ENCODE data around the gene LIX1L. TPM values are rescaled to one million over a fixed set of nuclear protein-coding genes. Genes with fewer than 3 reads are reported as not detected.

LIX1L gene
- 4.3 TPM for total RNA-seq

DNA sequence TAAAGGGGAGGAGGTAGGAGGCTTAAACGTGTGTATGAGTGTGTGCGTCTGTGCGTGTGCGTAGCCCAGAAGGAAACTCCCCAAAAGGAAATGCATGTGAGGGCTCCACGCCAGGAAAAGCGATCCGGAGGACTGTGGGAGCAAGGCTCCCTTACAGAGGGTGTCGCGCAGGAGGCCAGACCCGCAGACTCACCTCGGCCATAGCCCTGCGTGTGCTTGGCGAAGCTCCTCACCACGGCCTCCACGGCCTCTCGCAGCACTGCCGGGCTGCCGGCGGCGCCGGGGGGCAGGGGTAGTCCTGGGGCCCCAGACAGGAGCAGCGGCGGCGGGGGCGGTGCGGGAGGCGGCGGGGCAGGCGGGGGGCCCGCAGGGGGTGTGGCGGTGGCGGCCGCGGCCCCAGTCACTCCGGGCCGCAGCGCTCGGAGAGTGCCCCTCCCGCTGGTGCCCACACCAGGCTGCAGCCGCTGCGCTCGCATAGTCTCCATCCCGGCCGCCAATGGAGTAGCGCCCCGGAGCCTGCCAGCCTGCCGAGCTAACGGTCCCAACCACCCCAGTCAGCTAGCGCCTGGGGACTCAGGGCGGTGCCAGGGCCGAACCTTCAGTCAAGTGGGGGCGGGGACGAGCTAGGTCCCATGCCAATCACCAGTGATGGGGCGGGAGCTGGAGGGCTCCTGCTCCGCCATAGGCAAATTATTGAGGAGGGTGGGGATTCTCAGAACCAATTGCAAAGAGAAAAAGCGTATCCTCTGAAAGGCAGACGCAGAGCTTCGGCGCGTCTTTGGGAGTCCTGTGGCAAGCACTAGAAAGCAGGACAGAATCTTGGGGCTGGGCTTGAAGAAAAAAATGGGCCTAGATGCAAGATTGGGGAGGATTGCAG lies at the start of gene LIX1L:
Gene LIX1L, minus strand, starts transcription at position 575 of the 877 bp plus-strand sequence. Its CDS starts 90 bp downstream, at position 485.
- peak; percentile 97 for ATAC-seq

DNA sequence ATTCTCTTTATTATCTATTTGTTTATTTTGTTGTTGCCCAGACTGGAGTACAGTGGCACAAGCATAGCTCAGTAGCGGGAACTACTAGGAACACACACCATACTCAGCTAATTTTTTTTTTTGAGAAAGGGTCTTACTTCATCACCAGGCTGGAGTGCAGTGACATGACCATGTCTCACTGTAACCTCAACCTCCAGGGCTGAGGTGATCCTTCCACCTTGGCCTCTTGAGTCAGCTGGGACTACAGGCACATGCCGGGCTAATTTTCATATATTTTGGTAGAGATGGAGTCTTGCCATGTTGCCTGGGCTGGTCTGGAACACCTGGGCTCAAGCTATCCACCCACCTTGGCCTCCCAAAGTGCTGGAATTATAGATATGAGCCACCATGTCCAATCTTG lies 43.9 kb upstream of the LIX1L start:
- no peak for ATAC-seq

DNA sequence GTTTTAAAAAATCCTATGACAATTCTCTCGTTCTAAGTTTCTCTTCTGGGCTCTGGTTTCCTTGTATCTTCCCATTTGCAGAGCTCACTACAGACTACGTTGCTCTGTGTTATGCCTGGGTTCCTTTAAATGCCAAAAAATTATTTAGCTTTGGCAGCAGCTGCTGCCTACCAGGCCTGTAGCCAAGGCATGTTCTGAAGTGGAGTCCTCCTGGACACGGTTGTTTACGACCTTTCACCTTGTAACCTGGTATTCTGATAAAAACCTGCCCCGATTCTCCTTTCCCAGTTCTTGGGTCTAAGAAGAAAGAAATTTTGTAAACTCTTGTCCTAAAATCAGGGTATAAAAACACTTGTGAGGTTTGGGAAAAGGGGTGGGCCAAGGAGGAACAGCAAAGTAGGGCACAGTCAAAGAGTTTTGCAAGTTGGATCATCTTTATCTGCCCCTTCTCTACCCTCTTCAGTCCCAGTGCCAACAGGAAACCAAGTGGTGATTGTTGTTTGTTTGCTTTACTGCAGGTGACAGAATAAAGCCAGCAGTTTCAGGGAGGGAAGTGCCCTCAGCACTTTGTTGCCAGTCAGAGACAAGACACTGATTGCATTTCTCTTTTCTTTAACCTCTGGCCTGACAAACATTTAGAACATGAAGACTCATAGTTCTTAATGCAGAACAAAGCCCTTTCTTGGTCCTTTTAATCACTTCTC lies 41.7 kb upstream of the LIX1L start:
- ATAC-seq, result peak; percentile 5

DNA sequence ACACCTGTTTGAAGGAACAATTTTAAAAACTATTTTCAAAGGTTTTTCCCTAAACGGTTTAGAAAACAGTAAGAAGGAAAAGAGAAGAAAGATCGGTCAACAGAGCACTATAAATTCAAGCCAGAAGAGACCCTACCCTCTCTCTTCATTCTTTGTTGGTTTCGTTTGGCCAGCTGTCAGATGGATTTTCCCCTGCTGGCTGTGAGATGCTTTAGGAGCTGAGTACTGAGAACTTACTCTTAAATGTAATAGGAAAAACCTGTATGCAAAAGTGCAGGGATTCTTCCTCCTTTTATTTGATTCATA lies 39.9 kb upstream of the LIX1L start:
- ATAC-seq, result no peak

DNA sequence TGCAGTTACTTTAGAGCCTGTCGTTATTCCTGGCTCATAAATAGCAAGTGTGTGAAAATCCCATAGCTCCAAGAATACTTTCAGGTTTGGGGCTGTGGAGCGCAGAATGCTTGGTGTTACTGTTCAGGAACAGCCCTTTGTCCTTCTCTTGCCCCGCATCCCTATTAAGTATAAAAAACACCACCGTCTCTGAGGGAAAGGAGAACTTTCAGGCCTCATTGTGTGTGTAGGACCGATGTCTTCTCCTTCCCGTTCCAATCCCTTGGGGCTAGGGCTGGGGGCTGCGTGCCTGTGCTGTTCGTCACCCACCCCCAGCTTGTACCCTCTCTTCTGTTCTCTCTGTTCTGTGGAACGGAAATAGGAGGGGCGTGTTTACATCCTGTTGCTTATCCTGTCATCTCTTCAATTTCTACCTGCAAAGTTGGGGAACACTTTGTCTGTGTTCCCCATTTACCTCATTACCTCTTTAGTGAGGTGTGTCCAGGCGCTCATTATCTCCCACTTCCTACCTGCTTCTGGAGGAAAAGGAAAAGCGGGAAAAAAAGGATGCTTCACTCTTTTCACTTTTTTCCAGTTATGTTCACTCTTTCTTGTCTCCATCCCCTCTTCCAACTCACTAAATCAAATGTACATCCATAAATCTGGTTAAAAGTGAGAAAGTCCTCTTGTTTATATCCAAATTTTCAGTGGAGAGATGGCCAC lies 39.4 kb upstream of the LIX1L start:
- peak; percentile 34 for ATAC-seq

DNA sequence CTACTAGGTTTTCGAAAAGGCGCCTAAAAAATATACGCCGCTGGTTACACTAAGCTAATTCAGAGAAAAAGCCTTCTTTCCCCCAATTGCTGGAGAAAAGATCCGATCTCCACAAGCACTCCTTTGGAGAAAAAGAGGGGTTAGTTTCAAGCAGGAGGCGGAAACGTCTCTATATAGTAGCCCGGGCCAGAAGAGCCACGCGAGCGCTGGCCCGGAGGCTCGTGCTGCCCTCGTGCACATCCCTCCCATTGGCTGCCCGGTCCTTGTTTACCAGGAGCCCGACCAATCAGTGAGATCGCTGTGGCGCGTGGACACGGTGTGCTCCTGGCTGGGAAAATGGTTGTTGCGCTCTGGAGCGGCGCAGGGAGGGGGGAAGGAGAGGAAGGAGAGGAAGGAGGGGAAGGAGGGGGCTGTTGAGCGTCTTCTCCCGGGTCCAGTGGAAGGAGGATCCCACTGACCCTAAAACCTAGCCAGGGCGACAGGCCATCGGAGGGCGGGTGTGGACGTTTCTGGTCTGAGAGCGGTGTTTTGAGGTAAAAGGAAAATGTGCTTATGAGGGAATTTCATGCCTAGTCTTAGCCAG lies 38.7 kb upstream of the LIX1L start, which contains the start of gene TXNIP:
Gene TXNIP, minus strand, starts transcription at position 147 of the 583 bp plus-strand sequence. CDS start 313 bp downstream, outside the sequence.
- peak; percentile 96 for ATAC-seq

DNA sequence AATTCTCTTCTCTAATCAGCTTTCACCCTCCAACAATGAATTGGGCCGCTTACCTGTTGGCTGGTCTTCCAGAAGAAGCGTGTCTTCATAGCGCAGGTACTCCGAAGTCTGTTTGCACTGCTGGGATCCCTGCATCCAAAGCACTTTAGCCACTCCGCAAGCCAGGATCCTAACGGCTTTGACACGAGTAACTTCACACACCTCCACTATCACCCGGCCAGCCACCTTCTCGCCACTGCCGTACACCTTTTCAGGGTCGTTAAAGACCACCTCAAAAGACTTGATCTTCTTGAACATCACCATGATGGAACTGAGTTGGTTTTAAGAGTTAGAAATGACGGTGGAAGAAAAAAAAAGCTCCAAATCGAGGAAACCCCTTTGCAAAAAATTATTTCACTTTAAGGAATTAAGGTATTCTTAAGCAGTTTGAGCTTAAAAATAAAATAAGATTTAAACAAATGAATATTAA lies 38.2 kb upstream of the LIX1L start:
- ATAC-seq, result no peak

DNA sequence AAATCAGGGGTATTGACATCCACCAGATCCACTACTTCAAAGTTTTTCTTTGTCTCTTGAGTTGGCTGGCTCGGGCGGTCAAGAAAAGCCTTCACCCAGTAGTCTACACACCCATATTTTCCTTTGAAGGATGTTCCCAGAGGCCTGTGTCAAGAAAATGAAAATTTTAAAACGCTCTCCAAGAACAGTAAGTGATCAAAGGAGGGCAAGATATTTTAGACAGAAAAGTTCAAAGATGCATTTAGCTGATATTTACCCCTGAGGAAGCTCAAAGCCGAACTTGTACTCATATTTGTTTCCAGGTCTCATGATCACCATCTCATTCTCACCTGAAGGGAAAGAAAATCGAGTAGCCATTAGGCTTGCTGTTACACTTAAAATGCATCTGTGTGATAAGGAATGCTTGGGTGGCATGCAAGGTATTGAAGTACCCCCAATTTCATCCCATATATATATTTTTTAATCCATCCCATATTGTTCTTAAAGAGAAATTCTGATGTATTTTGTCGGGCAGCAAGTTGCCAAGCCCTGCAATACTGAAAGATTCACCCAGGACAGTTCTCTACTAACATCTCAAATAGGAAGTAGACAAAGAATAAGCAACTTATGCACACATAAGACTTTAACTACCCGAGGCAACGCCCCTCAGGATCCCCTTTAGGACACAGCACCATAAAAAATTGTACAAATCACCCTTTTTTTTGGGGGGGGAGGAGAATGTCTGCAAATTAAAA lies 37.5 kb upstream of the LIX1L start:
- no peak for ATAC-seq

DNA sequence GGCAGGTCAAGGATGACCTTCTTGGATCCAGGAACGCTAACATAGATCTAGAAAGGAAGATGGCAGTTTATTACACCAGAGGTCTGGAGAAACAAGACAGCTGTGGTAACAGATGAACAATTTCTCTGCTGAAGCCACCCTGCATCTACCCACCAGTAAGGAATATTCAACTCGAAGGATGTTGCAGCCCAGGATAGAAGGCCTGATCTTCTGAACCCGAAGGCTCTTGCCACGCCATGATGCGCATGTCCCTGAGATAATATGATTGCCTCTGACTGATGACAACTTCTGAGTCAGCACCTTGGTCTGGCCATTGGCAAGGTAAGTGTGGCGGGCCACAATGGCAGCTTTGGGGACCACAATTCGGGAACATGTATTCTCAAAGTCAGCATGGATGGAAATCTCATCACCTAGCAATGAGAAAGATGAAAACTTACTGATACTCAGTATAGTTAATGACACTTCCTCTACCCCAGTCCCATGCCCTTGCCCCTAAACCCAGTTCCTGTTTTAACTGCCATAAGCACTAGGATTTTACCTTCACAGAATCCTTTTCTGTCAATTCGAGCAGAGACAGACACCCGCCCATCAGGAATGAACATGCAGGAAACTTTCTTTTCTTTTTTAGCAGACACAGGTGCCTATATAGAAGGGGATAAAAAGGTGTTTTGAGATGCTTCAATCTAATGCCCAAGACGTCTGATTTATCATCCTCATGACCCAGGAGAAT lies 36.7 kb upstream of the LIX1L start:
- ATAC-seq, result no peak

DNA sequence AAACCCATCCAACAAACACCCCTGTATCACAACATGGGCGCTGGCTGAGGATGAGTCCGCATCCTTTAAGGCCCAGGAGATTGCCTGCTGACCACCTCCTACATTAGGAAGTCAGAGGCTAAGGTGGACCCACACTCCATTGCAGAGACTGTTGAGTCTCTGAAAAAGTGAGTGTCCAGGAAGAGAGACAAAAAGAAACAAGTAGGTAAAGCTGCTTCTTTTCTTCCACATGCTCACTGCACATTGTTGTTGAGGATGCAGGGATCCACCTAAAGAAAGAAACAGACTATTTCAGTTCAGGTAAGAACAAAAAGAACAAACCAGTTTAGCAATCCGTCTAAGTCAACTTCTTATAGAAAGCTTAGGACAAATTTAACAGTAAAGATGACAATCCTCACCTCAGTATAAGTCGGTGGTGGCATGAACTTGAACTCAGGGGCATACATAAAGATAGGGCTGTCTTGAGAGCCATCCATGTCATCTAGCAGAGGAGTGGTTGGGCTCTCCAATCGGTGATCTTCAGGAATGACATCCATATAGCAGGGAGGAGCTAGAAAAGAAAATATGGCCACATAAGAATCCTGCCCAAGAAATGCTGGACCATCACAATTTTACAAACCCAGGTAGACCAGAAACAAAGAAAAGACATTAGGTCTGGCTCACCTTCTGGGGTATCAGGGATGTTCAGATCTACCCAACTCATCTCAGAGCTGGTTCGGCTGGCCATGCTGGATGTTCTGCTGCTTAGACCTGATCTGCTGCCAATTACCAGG lies 36.0 kb upstream of the LIX1L start:
- no peak for ATAC-seq

DNA sequence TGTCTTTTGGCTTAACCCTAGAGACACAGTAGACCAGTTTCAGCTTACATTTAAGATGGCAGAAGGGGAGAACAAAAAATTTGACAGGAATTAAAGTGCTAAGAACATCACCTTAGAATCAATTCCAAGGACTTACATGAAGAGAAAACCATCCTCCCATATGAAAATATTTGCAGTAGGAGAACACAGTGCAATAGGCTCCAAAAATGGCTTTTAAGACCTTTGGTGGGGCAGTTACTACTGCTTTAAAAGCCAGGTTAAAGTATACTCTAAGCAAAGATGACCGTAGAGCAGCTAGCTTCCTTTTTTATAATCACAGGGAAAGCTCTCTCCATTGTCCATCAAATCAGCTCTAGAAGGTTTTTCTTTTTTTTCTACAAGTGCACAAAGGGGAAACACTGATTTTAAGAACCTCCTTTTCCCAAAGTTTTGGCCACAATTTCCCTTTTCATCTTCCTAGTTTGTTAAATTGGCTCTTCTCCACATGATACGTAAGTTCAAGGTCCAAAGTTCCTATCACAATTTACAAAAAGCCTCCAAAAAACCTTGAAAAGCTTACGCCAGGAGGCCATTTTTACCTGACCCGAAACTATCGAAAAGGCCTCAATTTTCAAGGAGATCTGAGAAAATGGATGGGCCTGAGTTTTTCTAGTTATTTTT lies 35.3 kb upstream of the LIX1L start:
- no peak for ATAC-seq

DNA sequence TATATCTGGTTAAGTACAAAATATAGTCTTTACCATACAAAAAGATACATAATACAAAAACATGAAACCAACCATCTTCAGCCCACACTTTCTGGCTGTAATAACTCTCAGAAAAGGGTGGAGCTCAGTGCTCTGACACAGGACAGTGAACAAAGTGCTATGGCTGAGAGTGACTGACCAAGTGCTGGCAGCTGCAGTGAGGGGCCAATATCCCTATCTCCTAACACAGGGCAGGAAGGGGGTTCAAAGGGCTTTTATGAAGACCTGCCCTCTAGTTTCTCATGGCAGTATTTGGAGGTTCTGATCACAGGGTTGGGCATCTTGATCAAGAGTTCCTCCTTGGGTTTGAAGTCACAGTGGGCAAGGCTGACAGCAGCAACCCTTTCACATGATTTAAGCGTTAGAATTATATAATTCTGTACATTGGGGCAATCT lies 34.7 kb upstream of the LIX1L start:
- ATAC-seq, result no peak

DNA sequence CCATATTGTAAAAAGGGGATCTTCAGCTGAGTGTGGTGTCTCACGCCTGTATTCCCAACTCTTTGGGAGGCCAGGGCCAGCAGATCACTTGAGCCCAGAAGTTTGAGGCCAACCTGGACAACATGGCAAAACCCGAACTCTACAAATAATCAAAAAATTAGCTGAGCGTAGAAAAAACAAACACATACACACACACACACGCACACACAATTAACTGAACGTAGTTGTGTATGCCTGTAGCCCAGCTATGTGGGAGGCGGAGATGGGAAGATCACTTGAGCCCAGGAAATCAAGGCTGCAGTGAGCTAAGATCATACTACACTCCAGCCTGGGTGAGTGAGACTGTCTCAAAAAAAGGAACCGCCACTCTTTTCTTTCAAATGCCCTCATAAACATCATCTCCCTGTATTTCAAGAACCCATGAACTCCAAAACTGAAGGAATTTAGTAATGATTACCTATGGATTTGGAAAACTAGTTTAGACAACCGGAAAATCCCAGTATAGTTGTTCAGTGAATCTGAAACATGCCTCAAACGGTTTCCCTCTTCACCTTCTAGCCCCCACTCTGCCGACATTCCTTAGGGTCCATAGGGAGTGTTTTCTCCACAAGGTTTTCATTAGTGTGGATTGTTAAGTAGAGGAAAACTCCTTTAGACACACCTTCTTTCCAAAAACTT lies 34.1 kb upstream of the LIX1L start:
- no peak for ATAC-seq

DNA sequence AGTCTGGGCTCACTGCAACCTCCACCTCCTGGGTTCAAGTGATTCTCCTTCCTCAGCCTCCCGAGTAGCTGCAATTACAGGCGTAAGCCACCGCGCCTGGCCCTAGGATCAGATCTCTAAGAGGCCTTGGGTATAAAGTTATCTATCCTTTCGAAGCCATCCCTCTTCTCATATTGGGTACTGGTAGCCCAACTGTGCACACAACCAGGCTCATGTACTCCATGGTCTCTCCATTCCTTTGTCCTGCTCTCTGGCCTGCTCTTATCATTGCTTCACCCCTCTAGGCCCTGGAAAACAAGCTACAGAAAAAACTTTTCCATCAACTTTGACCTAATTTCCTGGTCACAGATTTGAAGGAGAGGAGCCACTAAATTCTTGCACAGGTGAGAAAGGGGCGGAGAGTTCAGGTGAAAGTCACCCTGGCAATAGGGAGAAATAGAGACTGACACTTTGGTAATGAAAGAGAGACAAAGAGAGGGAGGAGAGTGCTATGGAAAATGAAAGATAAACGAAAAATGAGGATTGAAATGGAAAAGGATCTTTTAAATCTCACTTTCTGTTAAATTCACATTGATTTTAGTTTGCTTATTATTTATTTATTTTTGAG lies 32.5 kb upstream of the LIX1L start:
- peak; percentile 11 for ATAC-seq

DNA sequence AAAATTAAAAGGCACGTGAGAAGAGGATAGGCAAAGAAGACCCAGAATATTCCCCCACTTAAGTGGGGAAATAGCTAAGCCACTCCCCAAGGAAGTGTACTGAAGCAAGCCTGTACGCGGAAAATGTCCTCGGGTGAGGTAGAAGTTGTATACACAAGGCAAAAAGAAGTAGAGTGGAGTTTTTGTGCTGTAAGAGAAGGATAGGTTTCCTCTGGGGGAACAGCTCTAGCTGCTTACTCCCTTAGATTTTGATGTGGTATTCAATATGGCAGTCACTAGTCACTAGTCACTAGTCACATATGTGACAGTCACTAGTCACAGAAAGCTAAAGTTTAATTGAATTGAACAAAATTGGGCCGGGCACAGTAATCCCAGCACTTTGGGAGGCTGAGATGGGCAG lies 31.0 kb upstream of the LIX1L start:
- ATAC-seq, result no peak

DNA sequence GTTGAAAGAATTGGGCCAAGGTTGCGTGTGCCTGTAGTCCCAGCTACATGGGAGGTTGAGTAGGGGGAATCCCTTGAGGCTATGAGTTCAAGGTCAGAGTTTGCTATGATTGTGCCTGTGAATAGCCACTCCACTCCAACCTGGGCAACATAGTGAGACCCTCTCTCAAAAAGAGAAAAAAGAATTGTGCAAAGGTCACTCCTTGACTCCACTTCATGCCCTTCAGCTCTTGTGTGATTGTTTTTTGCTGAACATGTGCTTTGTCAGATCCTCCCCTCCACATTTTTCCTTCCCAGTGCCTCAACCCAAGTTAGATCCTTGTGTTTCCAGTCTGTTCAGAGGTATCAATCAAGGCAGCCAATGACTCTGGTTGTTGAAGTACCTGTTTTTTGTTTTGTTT lies 30.1 kb upstream of the LIX1L start:
- ATAC-seq, result no peak

DNA sequence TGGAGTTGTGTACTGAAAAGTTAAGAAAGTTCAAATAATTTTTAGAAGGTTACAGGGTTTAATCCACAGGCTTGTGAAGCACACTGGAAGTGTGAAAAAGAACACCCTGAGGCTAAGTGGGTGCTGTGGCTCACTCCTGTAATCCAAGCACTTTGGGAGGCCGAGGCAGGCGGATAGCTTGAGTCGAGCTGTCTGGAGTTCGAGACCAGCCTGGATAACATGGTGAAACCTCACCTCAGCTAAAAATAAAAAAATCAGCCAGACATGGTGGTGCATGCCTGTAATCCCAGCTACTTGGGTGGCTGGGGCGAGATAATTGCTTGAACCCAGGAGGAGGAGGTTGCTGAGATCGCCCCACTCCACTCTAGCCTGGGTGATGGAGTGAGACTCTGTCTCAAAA lies 28.7 kb upstream of the LIX1L start:
- ATAC-seq, result no peak

DNA sequence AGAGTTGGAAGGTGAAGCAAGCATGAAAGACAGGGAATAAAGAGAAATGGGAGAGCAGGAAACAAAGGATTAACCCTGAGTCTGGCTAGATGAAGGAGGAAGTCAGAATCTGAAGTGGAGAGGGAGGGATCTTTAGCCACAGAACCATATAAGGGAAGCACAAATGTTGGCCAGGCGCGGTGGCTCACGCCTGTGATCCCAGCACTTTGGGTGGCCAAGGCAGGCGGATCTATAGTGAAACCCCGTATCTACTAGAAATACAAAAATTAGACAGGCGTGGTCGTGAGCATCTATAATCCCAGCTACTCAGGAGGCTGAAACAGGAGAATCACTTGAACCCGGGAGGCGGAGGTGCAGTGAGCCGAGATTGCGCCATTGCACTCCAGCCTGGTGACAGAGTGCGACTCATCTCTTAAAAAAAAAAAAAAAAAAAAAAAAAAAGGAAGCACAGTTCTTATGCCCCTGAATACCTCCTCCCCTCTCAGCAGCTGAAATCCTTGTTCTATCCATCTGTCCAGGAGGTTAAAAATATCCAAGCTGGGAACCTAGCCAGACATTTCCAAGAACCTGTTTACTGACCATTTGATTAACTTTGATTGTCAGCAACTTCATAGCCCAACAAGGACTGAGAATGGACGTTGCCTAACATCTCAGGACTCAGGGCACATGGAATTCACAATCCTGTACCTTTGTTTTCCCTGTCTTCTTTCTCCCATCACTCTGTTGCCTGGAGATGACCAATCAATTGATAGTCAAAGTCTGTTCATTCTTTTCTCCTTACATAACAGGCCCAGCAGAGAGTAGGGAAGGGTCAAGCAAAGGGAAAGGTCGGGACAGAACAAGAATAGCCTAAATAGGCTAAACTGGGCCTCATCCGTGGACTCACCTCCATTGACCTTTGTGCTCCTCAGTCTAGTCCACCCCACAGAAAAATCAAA lies 28.0 kb upstream of the LIX1L start:
- peak; percentile 53 for ATAC-seq

Measured in esophagus mucosa (tissue), 1 donor.